HepG2 (cell line): ENCODE results near the gene ZACN. TPM values are rescaled to one million over a fixed set of nuclear protein-coding genes. Genes with fewer than 3 reads are reported as not detected.

Experiments used
- ATAC-seq: fragments of 200-7000 bp; cut with Tn5 transposase; 3 replicates; pipeline ENCODE4 v1.9.1; 2020; ENCODE audit warnings: mild to moderate bottlenecking, moderate library complexity
- BruUV-seq: library from RNA; stranded (reverse); fragments of 400-500 nt; replicated peaks from 2 replicates; lab custom pipeline; 2021; lab: Mats Ljungman, UMichigan
- CTCF ChIA-PET: fragments of 300-600 bp; formaldehyde crosslinking; extraction: SDS; loops from one replicate; lab custom pipeline; 2021; ENCODE audit warnings: low total read pairs, inconsistent platforms, low intra/inter-chr PET ratio; lab: Yijun Ruan, JAX
- POLR2A ChIA-PET: fragments of 350-600 bp; sonication (Branson Sonifier 250); formaldehyde crosslinking; loops from one replicate; lab custom pipeline; 2020; ENCODE audit warnings: antibody characterized with exemption, inconsistent platforms; lab: Yijun Ruan, JAX
- DNase-seq: peaks from one replicate; pipeline ENCODE4 v3.0.0-alpha.2; 2015; ENCODE audit warnings: low spot score
- FAIRE-seq: peaks from 3 replicates; lab custom pipeline; 2011; peaks lifted over from hg19 to GRCh38; lab: Jason Lieb, UNC
- H2AFZ ChIP-seq: one replicate; pipeline ENCODE4 v1.6.1; 2011; ENCODE audit warnings: low read length, inconsistent platforms
- H3K27ac ChIP-seq: fragments of 300-600 bp; 3 replicates; pipeline ENCODE4 v1.8.0; 2011; ENCODE audit warnings: mixed run types, mild to moderate bottlenecking, mixed read lengths, low read length, inconsistent platforms; ENCODE audit not compliant: insufficient read depth; ENCODE audit errors: extremely low read length
- H3K27me3 ChIP-seq, 2 experiments: fragments of 200-600 bp in 1 of 2; 2 replicates in 1 of 2; 3 replicates in 1 of 2; pipeline versions ENCODE4 v1.6.0 to v1.8.0; 2011; ENCODE audit warnings: low read length in 2 of 2, mild to moderate bottlenecking in 2 of 2, moderate library complexity in 2 of 2, inconsistent platforms in 1 of 2; ENCODE audit not compliant: insufficient read depth in 2 of 2, control insufficient read depth in 1 of 2
- H3K36me3 ChIP-seq, 2 experiments: fragments of 200-600 bp in 1 of 2; replicated peaks in 1 of 2; 2 replicates in 1 of 2; 3 replicates in 1 of 2; pipeline versions ENCODE4 v1.5.1 to v1.8.0; 2011; ENCODE audit warnings: low read length in 2 of 2, inconsistent platforms in 1 of 2; ENCODE audit not compliant: insufficient read depth in 2 of 2, control insufficient read depth in 1 of 2
- H3K4me1 ChIP-seq: 2 replicates; pipeline ENCODE4 v1.5.1; 2012; ENCODE audit warnings: low read length, inconsistent platforms; ENCODE audit not compliant: insufficient read depth
- H3K4me2 ChIP-seq: 2 replicates; pipeline ENCODE4 v1.6.0; 2011; ENCODE audit warnings: low read depth, low read length, inconsistent platforms
- H3K4me3 ChIP-seq, 3 experiments: fragments of 200-600 bp in 1 of 3; sonication (generic), shearing (Covaris generic) in 1 of 3; replicated peaks in 1 of 3; 2 replicates each; pipeline ENCODE4 v1.5.1; 2011 to 2016; ENCODE audit warnings: low read length in 3 of 3, inconsistent platforms in 2 of 3, low read depth in 2 of 3, mild to moderate bottlenecking in 2 of 3, control low read depth in 1 of 3, mixed read lengths in 1 of 3; ENCODE audit not compliant: insufficient read depth in 1 of 3
- H3K79me2 ChIP-seq: one replicate; pipeline ENCODE4 v1.6.1; 2011; ENCODE audit warnings: low read length, inconsistent platforms; ENCODE audit not compliant: insufficient read depth
- H3K9ac ChIP-seq: 2 replicates; pipeline ENCODE4 v1.6.0; 2011; ENCODE audit warnings: mild to moderate bottlenecking, low read depth, low read length, inconsistent platforms; ENCODE audit not compliant: insufficient read depth
- H3K9me3 ChIP-seq: 2 replicates; pipeline ENCODE4 v1.5.1; 2012; ENCODE audit warnings: mild to moderate bottlenecking, low read length
- H4K20me1 ChIP-seq: 2 replicates; pipeline ENCODE4 v1.6.0; 2011; ENCODE audit warnings: inconsistent platforms, mild to moderate bottlenecking, low read length, moderate library complexity; ENCODE audit not compliant: insufficient read depth
- GZF1 ChIP-seq: sonication (generic); formaldehyde crosslinking; IDR thresholded peaks from 2 replicates; pipeline ENCODE4 v1.5.1; 2020; ENCODE audit warnings: mild to moderate bottlenecking, missing genetic modification reagents
- HIVEP1 ChIP-seq: sonication (generic); formaldehyde crosslinking; IDR thresholded peaks from 2 replicates; pipeline ENCODE4 v1.4.0; 2020; ENCODE audit warnings: mild to moderate bottlenecking, missing genetic modification reagents
- HOXA7 ChIP-seq: sonication (generic); formaldehyde crosslinking; IDR thresholded peaks from 2 replicates; pipeline ENCODE4 v1.8.1; 2022; ENCODE audit warnings: mild to moderate bottlenecking, missing genetic modification reagents, moderate library complexity
- JDP2 ChIP-seq: sonication (generic); formaldehyde crosslinking; IDR thresholded peaks from 2 replicates; pipeline ENCODE4 v1.8.1; 2022; ENCODE audit warnings: missing genetic modification reagents, borderline replicate concordance
- MED8 ChIP-seq: sonication (generic); formaldehyde crosslinking; IDR thresholded peaks from 2 replicates; pipeline ENCODE4 v1.8.1; 2023; ENCODE audit warnings: mild to moderate bottlenecking, missing genetic modification reagents; ENCODE audit not compliant: insufficient replicate concordance
- MEIS2 ChIP-seq: sonication (generic); formaldehyde crosslinking; IDR thresholded peaks from 2 replicates; pipeline ENCODE4 v1.9.0; 2021; ENCODE audit warnings: mild to moderate bottlenecking, missing genetic modification reagents
- U2AF2 ChIP-seq: fragments of 200-400 bp; formaldehyde crosslinking; IDR thresholded peaks from 2 replicates; pipeline ENCODE4 v1.6.1; 2017; ENCODE audit warnings: low read depth, mild to moderate bottlenecking, low read length
- ZBTB38 ChIP-seq: sonication (generic); formaldehyde crosslinking; IDR thresholded peaks from 2 replicates; pipeline ENCODE4 v1.5.1; 2020; ENCODE audit warnings: mild to moderate bottlenecking, missing genetic modification reagents
- ZFYVE20 ChIP-seq: sonication (generic); formaldehyde crosslinking; IDR thresholded peaks from 2 replicates; pipeline ENCODE4 v1.8.0; 2023; ENCODE audit warnings: low read depth, mild to moderate bottlenecking, moderate library complexity, missing genetic modification reagents, borderline replicate concordance
- ZNF24 ChIP-seq: fragments of 450-650 bp; IDR thresholded peaks from 2 replicates; pipeline ENCODE4 v1.6.1; 2017; ENCODE audit warnings: antibody characterized with exemption, mild to moderate bottlenecking
- ZNF672 ChIP-seq: sonication (generic); formaldehyde crosslinking; IDR thresholded peaks from 2 replicates; pipeline ENCODE4 v1.8.1; 2022; ENCODE audit warnings: missing genetic modification reagents
- ZNF776 ChIP-seq: sonication (generic); formaldehyde crosslinking; IDR thresholded peaks from 2 replicates; pipeline ENCODE4 v1.4.0; 2020; ENCODE audit warnings: mild to moderate bottlenecking, missing genetic modification reagents
- ZNF780A ChIP-seq: sonication (generic); formaldehyde crosslinking; IDR thresholded peaks from 2 replicates; pipeline ENCODE4 v1.8.0; 2022; ENCODE audit warnings: mild to moderate bottlenecking, missing genetic modification reagents, moderate library complexity
- WGBS: methylation state at CpG from one replicate; pipeline ENCODE4 v1.1.6; 2017; ENCODE audit warnings: low lambda C conversion rate; 5-methylcytosine and 5-hydroxymethylcytosine counted together
- in situ Hi-C: cut with HindIII; loops from 2 replicates; pipeline ENCODE4 v1.10.0; 2017; ENCODE audit warnings: low pct_unique_long_range_greater_than_20kb; ENCODE audit not compliant: extremely low pct_ligation_motif_present
- intact Hi-C: fragments of 100-400 bp; cut with micrococcal nuclease; formaldehyde crosslinking; loops from one replicate; pipeline ENCODE4 v1.10.0; 2022; ENCODE audit not compliant: unreplicated experiment
- polyA plus RNA-seq, 8 experiments: library from polyadenylated mRNA; depleted of rRNA in 3 of 8; stranded (reverse) in 7 of 8; unstranded in 1 of 8; fragments of >200 nt; fragmentation: Illumina TruSeq in 4 of 8; extraction: Trizol in 4 of 8; gene quantifications; 2 replicates each; pipeline versions ENCODE4 v1.2.1 to v1.2.3, GENCODE V29; 2011 to 2016; ENCODE audit warnings: low read depth in 4 of 8, missing spikeins in 1 of 8, mixed read lengths in 1 of 8; ENCODE audit not compliant: insufficient read depth in 1 of 8
- total RNA-seq, 5 experiments: library from RNA; depleted of rRNA; stranded (reverse); fragments of >200 nt; fragmentation: Illumina TruSeq; extraction: Trizol; gene quantifications; 2 replicates each; pipeline ENCODE4 v1.2.3, GENCODE V29; 2016; ENCODE audit warnings: low read depth in 1 of 5
- TF ChIP-seq, protein P1 (sequence below): sonication (generic); formaldehyde crosslinking; IDR thresholded peaks from 2 replicates; pipeline ENCODE4 v1.4.0; 2020; ENCODE audit warnings: missing genetic modification reagents, borderline replicate concordance
- TF ChIP-seq, protein P2 (sequence below): sonication (generic); formaldehyde crosslinking; IDR thresholded peaks from 2 replicates; pipeline ENCODE4 v1.5.0; 2020; ENCODE audit warnings: missing genetic modification reagents
- TF ChIP-seq, protein P3 (sequence below): sonication (generic); formaldehyde crosslinking; IDR thresholded peaks from 2 replicates; pipeline ENCODE4 v1.4.0; 2020; ENCODE audit warnings: mild to moderate bottlenecking, missing genetic modification reagents

The ZACN gene
- total and polyA plus RNA-seq, 2 of the 13 experiments (the other 11 are each of a cell fraction or from before 2014, with no cell fraction given) = 0.11 to 0.15 TPM

DNA sequence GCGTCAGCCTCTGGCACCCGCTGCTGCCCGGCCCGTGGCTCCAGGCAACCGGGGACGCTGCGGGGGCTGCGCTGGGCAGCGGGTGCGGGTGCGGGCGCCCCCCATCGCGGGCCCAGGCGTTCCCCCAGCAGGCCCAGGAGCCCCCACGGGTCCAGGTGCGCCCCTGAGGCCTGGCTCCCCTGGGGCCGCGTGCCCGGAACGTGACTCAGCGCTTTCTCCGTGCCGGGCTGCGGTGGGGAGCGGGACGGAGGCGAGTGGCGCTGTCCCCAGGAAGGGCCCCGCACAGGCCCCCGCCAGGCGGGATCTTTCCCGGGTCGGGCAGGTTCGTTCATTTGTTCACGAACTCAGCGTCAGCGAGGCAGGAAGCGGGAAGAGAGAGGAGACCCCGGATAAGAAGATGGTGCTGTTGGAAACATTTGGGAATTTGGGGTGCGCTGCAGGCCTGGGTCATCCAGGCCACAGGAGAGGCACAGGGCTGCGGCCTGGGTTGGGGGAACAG, 43.0 kb downstream of the ZACN start (continued):
- 0 out of 2 replicates have a peak, but pooled peaks have one; percentile 17 for TF ChIP-seq HIVEP1 (CRISPR knock-in tag)
- TF ChIP-seq GZF1 (CRISPR knock-in tag) = no peak
- TF ChIP-seq, protein P1, sequence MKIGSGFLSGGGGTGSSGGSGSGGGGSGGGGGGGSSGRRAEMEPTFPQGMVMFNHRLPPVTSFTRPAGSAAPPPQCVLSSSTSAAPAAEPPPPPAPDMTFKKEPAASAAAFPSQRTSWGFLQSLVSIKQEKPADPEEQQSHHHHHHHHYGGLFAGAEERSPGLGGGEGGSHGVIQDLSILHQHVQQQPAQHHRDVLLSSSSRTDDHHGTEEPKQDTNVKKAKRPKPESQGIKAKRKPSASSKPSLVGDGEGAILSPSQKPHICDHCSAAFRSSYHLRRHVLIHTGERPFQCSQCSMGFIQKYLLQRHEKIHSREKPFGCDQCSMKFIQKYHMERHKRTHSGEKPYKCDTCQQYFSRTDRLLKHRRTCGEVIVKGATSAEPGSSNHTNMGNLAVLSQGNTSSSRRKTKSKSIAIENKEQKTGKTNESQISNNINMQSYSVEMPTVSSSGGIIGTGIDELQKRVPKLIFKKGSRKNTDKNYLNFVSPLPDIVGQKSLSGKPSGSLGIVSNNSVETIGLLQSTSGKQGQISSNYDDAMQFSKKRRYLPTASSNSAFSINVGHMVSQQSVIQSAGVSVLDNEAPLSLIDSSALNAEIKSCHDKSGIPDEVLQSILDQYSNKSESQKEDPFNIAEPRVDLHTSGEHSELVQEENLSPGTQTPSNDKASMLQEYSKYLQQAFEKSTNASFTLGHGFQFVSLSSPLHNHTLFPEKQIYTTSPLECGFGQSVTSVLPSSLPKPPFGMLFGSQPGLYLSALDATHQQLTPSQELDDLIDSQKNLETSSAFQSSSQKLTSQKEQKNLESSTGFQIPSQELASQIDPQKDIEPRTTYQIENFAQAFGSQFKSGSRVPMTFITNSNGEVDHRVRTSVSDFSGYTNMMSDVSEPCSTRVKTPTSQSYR (CRISPR knock-in tag) = no peak
- TF ChIP-seq MED8 (CRISPR knock-in tag) = peak; percentile 25
- TF ChIP-seq ZFYVE20 (CRISPR knock-in tag) = 0 out of 2 replicates have a peak, but pooled peaks have one; percentile 9
- 0 out of 2 replicates have a peak, but pooled peaks have one; percentile 51 for TF ChIP-seq HOXA7

DNA sequence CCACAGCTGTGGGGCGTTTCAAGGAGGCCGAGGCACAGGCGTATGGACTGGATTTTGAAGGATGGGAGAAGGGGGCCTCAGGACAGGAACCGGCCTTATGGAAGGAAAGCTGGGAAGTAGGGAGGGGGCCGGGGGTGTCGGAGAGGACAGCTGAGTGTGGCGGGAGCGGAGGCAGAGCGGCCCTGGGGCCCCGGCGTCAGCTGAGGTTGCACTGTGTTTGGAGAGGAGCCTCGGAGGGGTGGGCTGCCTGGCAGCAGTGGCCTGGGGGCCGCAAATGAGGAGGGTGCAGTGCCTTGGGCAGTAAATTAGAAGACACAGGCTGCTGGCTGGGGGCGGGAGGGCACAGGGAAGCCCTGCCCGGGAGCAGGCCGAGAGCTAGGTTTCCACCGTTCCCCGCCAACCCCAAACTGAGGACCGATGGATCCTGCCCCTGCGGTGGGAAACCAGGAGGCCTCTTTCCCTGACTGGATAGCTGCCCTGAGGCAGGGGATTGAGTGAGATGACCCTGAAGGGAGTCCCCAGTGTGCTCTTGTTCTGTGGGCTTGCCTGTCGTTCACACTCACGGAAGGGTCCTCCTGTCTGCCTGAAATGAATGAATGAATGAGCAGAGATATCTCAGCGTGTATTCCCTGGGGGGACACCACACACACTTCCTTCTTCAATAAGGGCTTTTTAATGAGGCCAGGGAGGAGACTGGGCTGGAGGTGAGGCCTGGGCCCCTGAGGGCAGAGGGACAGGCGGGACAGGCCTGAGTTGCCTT, 43.6 kb downstream of the ZACN start:
- Histone ChIP-seq H3K27me3 (peaks cover 0 to 13% of the 10 kb centered on the region in 2 experiments; a peak in 3 of 5 replicates), H3K4me1 (peaks cover 28% of the 10 kb centered on the region), H3K4me3 (no peak overlapping the region; a peak in 1 of 6 replicates), H3K9ac (no peak overlapping the region), H3K4me2 (no peak overlapping the region), H2AFZ (no peak overlapping the region), H3K79me2 (no peaks in the 10 kb centered on the region), H3K27ac (no peak overlapping the region), H3K36me3 (no peaks in the 10 kb centered on the region), H4K20me1 (no peaks in the 10 kb centered on the region), H3K9me3 (no peaks in the 10 kb centered on the region)
- FAIRE-seq (no peak), ATAC-seq (no peak), DNase-seq (no peak)
- intact Hi-C loops (no loop called here), in situ Hi-C loops (loop anchor here (5.0 kb wide), 2 partner anchors 35 to 155 kb away; no protein-coding TSS in a partner anchor)
- POLR2A ChIA-PET = interaction anchor here (1.3 kb wide), 1 partner anchor 10 kb away, joined by 7 read pairs; no protein-coding TSS in a partner anchor
- CTCF ChIA-PET = interaction anchor here (2.0 to 5.1 kb wide), 4 partner anchors 24 to 157 kb away, joined by 20 to 78 read pairs (median 42); no protein-coding TSS in a partner anchor
- no TSS peak for BruUV-seq
- 50% methylated on average over 20 of the region's 24 CpGs for WGBS
- TF ChIP-seq, protein P2, sequence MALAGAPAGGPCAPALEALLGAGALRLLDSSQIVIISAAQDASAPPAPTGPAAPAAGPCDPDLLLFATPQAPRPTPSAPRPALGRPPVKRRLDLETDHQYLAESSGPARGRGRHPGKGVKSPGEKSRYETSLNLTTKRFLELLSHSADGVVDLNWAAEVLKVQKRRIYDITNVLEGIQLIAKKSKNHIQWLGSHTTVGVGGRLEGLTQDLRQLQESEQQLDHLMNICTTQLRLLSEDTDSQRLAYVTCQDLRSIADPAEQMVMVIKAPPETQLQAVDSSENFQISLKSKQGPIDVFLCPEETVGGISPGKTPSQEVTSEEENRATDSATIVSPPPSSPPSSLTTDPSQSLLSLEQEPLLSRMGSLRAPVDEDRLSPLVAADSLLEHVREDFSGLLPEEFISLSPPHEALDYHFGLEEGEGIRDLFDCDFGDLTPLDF = no peak
- TF ChIP-seq JDP2 (no peak), HIVEP1 (CRISPR knock-in tag) (0 out of 2 replicates have a peak, but pooled peaks have one; percentile 1), ZNF776 (CRISPR knock-in tag) (no peak), ZNF24 (no peak), ZBTB38 (CRISPR knock-in tag) (no peak), MEIS2 (CRISPR knock-in tag) (no peak), ZNF780A (CRISPR knock-in tag) (no peak), U2AF2 (no peak), ZNF672 (CRISPR knock-in tag) (peak; percentile 97)
- TF ChIP-seq, protein P3, sequence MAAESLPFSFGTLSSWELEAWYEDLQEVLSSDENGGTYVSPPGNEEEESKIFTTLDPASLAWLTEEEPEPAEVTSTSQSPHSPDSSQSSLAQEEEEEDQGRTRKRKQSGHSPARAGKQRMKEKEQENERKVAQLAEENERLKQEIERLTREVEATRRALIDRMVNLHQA (CRISPR knock-in tag) = no peak
